Measurements from ENCODE around the gene MYO1A. TPM values are rescaled to one million over a fixed set of nuclear protein-coding genes. Genes with fewer than 3 reads are reported as not detected.
"Not testable (repeated sequence)": the region's sequence is repeated elsewhere in the genome, so short reads cannot be mapped to it uniquely, and the experiment has no call there.

The MYO1A gene
- total and polyA plus RNA-seq, 12 donors: 0.01 to 0.08 TPM; not detected in 10

DNA sequence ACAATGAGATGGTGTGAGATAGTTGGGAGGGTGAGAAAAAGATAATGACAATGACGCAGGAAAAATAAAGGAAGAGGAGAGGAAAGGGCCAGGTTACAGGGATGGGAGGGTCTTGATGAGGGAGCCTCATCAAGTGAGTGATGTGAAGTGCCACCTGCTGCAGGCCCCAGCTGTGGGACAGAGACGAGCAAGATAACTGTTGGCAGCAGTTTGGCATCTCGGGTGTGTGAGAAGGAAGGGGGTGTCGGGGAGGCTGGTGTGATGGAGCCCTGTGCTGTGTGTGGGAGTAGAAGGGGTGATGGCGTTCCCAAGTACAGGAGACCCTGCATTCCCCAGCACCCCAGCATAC, 22.1 kb downstream of the MYO1A start:
- no peak for DNase-seq
- TF ChIP-seq, protein P1, sequence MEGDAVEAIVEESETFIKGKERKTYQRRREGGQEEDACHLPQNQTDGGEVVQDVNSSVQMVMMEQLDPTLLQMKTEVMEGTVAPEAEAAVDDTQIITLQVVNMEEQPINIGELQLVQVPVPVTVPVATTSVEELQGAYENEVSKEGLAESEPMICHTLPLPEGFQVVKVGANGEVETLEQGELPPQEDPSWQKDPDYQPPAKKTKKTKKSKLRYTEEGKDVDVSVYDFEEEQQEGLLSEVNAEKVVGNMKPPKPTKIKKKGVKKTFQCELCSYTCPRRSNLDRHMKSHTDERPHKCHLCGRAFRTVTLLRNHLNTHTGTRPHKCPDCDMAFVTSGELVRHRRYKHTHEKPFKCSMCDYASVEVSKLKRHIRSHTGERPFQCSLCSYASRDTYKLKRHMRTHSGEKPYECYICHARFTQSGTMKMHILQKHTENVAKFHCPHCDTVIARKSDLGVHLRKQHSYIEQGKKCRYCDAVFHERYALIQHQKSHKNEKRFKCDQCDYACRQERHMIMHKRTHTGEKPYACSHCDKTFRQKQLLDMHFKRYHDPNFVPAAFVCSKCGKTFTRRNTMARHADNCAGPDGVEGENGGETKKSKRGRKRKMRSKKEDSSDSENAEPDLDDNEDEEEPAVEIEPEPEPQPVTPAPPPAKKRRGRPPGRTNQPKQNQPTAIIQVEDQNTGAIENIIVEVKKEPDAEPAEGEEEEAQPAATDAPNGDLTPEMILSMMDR (IDR thresholded peaks at IDR 0.05): no peak

DNA sequence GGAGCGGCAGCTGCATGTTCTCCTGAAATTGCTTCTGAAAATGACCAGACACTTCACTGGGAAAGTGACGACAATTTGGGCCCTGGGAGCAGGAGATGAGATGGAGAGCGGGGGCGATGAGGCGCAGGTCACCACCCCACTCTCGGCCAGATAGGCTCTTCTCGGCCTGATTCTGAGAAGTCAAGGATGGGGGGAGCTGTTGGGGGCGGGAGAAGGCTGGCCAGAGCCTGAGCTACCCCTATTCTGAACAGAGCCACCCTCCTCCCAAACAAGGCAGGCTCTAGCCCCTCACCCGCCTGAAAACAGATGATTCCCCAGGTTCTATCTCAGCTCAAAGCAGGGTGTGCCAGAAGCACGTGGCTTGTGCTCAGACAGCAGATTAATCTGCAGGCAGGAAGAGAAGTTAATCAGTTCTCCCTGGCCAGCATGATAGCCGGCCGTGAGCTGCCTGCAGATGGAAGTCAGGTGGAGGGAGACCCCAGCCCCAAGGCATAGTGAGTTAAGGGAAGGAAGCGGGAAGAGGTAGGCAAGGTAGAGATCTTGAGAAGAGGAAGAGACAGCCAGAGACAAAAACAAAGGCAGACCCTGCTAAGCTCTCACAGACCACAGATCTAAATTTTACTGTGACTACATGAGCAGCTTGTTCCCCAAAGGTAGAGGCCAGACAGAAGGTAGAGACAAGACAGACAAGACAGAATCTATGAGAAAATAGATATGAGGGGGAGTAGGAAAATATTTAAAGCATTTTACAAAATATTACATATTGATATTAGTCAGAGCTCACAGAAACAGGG, 22.7 kb downstream of the MYO1A start:
- TF ChIP-seq, protein P1 (IDR thresholded peaks at IDR 0.05): no peak
- Histone ChIP-seq H3K4me3 (no peak overlapping the region), H3K27me3 (peaks cover 0 to 7% (median 4%) of the 10 kb centered on the region in 7 donors), H3K9me3 (no peaks in the 10 kb centered on the region), H3K4me1 (peaks cover 0 to 5% (median 0%) of the 10 kb centered on the region in 9 donors), H3K36me3 (no peaks in the 10 kb centered on the region), H3K27ac (no peak overlapping the region)
- ATAC-seq (peak in 3 of 8 donors; percentile 17 to 30 (median 24)), DNase-seq (no peak)
- 37 to 40% methylated on average over 13 of the region's 13 CpGs for WGBS, 2 donors
- intact Hi-C loops (cut with DNase I): no loop called here

More for the DNA sequence above, 22.1 kb downstream of the MYO1A start:
- intact Hi-C loops (cut with DNase I): no loop called here
- Histone ChIP-seq H3K4me3 (no peak overlapping the region), H3K36me3 (no peaks in the 10 kb centered on the region), H3K27ac (no peak overlapping the region), H3K4me1 (peaks cover 0 to 5% (median 0%) of the 10 kb centered on the region in 9 donors), H3K27me3 (peaks cover 0 to 7% (median 4%) of the 10 kb centered on the region in 7 donors), H3K9me3 (no peaks in the 10 kb centered on the region)
- WGBS, 2 donors: 50 to 55% methylated on average over 5 of the region's 5 CpGs
- ATAC-seq: no peak

DNA sequence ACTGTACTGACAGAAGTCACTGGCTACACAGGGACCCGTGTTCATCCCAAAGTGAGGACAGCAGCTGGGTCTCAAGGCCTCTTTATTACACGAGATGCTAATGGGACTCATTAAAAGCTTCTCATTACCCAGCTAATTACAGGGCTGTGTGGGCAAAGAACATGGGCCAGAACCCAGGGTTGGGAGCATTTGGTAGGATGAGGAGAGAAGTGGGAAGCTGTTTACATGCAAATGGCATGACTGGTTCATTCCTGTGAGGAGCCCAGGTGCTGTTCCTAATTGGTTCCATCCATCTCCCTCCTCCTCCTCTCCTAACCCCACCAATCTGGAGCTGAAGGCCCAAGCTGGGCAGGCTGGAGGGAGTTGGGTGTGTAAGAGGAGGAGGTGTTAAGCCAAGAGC, 24.7 kb downstream of the MYO1A start:
- no peak overlapping the region for H3K4me3 ChIP-seq
- H3K27me3 ChIP-seq: peaks cover 0 to 7% (median 4%) of the 10 kb centered on the region in 7 donors
- DNase-seq (no peak), ATAC-seq (no peak)
- H3K27ac ChIP-seq: no peak overlapping the region
- peaks cover 0 to 5% (median 0%) of the 10 kb centered on the region in 9 donors for H3K4me1 ChIP-seq
- intact Hi-C loops (cut with DNase I): no loop called here
- no peaks in the 10 kb centered on the region for H3K9me3 ChIP-seq
- WGBS, 2 donors: 80 to 87% methylated on average over 2 of the region's 2 CpGs
- TF ChIP-seq, protein P1 (IDR thresholded peaks at IDR 0.05): no peak
- no peaks in the 10 kb centered on the region for H3K36me3 ChIP-seq

DNA sequence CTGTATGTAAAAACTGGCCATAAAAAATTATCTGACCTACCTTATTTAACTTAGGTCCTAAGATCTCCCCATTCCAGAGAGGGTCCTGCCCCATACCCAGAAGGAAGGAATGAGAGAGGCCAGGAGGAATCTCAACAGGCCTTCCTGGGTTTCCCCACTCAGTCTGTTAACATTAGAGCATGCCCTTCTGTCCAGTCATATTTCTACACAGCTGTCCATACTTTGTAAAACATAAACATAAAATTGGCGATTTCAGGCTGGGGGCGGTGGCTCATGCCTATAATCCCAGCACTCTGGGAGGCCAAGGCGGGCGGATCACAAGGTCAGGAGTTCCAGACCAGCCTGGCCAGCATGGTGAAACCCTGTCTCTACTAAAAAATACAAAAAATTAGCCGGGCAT, 27.6 kb downstream of the MYO1A start:
- H3K27ac ChIP-seq; H3K36me3 ChIP-seq; DNase-seq; H3K4me3 ChIP-seq; ATAC-seq; H3K4me1 ChIP-seq; intact Hi-C loops (cut with DNase I); H3K27me3 ChIP-seq; H3K9me3 ChIP-seq: not testable (repeated sequence)
- 92 to 93% methylated on average over 5 of the region's 5 CpGs for WGBS, 2 donors
